Activated B cell treated with CpG ODN at 0.5 μM for 24 hours (primary cell): ENCODE data around the gene PLEKHA4. TPM values are rescaled to one million over a fixed set of nuclear protein-coding genes. Genes with fewer than 3 reads are reported as not detected.

ENCODE experiments used
- ATAC-seq: fragments of 200-7000 bp; cut with Tn5 transposase; one replicate; pipeline ENCODE4 v1.10.0; 2021; ENCODE audit warnings: low read depth, mild to moderate bottlenecking, moderate library complexity
- CTCF ChIA-PET: fragments of 350-600 bp; sonication (Branson Sonifier 250); formaldehyde crosslinking; loops from one replicate; lab custom pipeline; 2021; ENCODE audit warnings: antibody characterized with exemption; lab: Charles Lee
- POLR2A ChIA-PET: fragments of 350-600 bp; sonication (Branson Sonifier 250); formaldehyde crosslinking; loops from one replicate; lab custom pipeline; 2021; ENCODE audit warnings: antibody characterized with exemption; lab: Charles Lee
- DNase-seq: peaks from one replicate; pipeline ENCODE4 v3.0.0; 2022
- H3K27ac Mint-ChIP-seq: one replicate; pipeline ENCODE4 v1.8.0; 2020; ENCODE audit warnings: mixed read lengths
- H3K27me3 Mint-ChIP-seq: one replicate; pipeline ENCODE4 v1.8.0; 2021; ENCODE audit warnings: mixed read lengths
- H3K36me3 Mint-ChIP-seq: one replicate; pipeline ENCODE4 v1.8.0; 2021; ENCODE audit warnings: low read depth, mixed read lengths
- H3K4me1 Mint-ChIP-seq: one replicate; pipeline ENCODE4 v1.8.0; 2021; ENCODE audit warnings: mixed read lengths
- H3K4me3 Mint-ChIP-seq: one replicate; pipeline ENCODE4 v1.8.0; 2020; ENCODE audit warnings: mild to moderate bottlenecking, mixed read lengths
- H3K9me3 Mint-ChIP-seq: one replicate; pipeline ENCODE4 v1.8.0; 2020; ENCODE audit warnings: mixed read lengths
- CTCF ChIP-seq: fragments of 200-600 bp; IDR thresholded peaks from one replicate; pipeline ENCODE4 v1.8.0; 2022; ENCODE audit warnings: antibody characterized with exemption, mild to moderate bottlenecking
- intact Hi-C: fragments of 100-400 bp; cut with micrococcal nuclease; formaldehyde crosslinking; loops from one replicate; pipeline ENCODE4 v1.15.1; 2024
- total RNA-seq: library from RNA; stranded (reverse); gene quantifications from 2 replicates; pipeline ENCODE4 v1.2.3, GENCODE V29; 2022

The PLEKHA4 gene
- total RNA-seq, 1 donor from 2014 or later, result 5.7 TPM

GRCh38 chr19:48814895-48815294, 53.5 kb downstream of the PLEKHA4 start:
- Mint-ChIP-seq H3K4me3 (no peak overlapping the region), H3K36me3 (no peaks in the 10 kb centered on the region), H3K27ac (no peak overlapping the region), H3K9me3 (no peaks in the 10 kb centered on the region), H3K27me3 (no peaks in the 10 kb centered on the region), H3K4me1 (peaks cover 22% of the 10 kb centered on the region)
- CTCF ChIA-PET, result no interaction called here
- POLR2A ChIA-PET, result interaction anchor here (0.6 to 0.7 kb wide), 3 partner anchors 15 to 347 kb away, joined by 3 to 4 read pairs (median 3); no protein-coding TSS in a partner anchor
- ATAC-seq (no peak), DNase-seq (no peak)
- no peak for TF ChIP-seq CTCF
- intact Hi-C loops, result no loop called here

- H3K36me3 Mint-ChIP-seq, result no peaks in the 10 kb centered on the region
- peaks cover 29% of the 10 kb centered on the region for H3K4me1 Mint-ChIP-seq
- ChIA-PET POLR2A (interaction anchor here (1.0 to 3.5 kb wide), 4 partner anchors 24 to 180 kb away, joined by 3 to 34 read pairs (median 4); partner anchors contain the start of genes FTL, GYS1, HSD17B14 and RUVBL2), CTCF (interaction anchor here (2.9 kb wide), 1 partner anchor 18 kb away, joined by 10 read pairs; no protein-coding TSS in a partner anchor)
- intact Hi-C loops, result no loop called here
- no peaks in the 10 kb centered on the region for H3K27me3 Mint-ChIP-seq
- H3K27ac Mint-ChIP-seq, result peak overlapping the region; percentile 91
- no peak for DNase-seq
- no peak for TF ChIP-seq CTCF
- H3K4me3 Mint-ChIP-seq, result peak overlapping the region; percentile 88
- no peaks in the 10 kb centered on the region for H3K9me3 Mint-ChIP-seq
- ATAC-seq, result no peak
Measured at GRCh38 chr19:48813123-48813913, 55.1 kb downstream of the PLEKHA4 start.

GRCh38 chr19:48812094-48812929, 56.1 kb downstream of the PLEKHA4 start:
- Mint-ChIP-seq H3K4me1 (peaks cover 29% of the 10 kb centered on the region), H3K36me3 (peaks cover 6% of the 10 kb centered on the region), H3K27me3 (no peaks in the 10 kb centered on the region), H3K27ac (peak overlapping the region; percentile 91), H3K4me3 (peak overlapping the region; percentile 88), H3K9me3 (no peaks in the 10 kb centered on the region)
- peak; percentile 77 for ATAC-seq
- ChIA-PET CTCF (interaction anchor here (0.7 to 2.9 kb wide), 5 partner anchors 17 to 158 kb away, joined by 3 to 10 read pairs (median 5); no protein-coding TSS in a partner anchor), POLR2A (interaction anchor here (0.5 to 3.5 kb wide), 14 partner anchors 17 to 302 kb away, joined by 3 to 34 read pairs (median 5); partner anchors contain the start of genes FTL, GYS1, HSD17B14 and PPP1R15A)
- intact Hi-C loops, result loop anchor here (1.0 kb wide), 1 partner anchor 23 kb away; no protein-coding TSS in a partner anchor
- peak; percentile 74 for DNase-seq
- no peak for TF ChIP-seq CTCF

- Mint-ChIP-seq H3K36me3 (peaks cover 6% of the 10 kb centered on the region), H3K27me3 (no peaks in the 10 kb centered on the region), H3K9me3 (no peaks in the 10 kb centered on the region), H3K27ac (peak overlapping the region; percentile 87), H3K4me3 (peak overlapping the region; percentile 88), H3K4me1 (peaks cover 22% of the 10 kb centered on the region)
- DNase-seq (no peak), ATAC-seq (no peak)
- ChIA-PET CTCF (interaction anchor here (1.2 kb wide), 1 partner anchor 15 kb away, joined by 10 read pairs; no protein-coding TSS in a partner anchor), POLR2A (interaction anchor here (0.7 to 3.5 kb wide), 10 partner anchors 8 to 830 kb away, joined by 3 to 34 read pairs (median 4); partner anchors contain the start of genes HSD17B14 and RRAS)
- intact Hi-C loops, result no loop called here
- no peak for TF ChIP-seq CTCF
Measured at GRCh38 chr19:48810151-48810550, 58.3 kb downstream of the PLEKHA4 start.
